Panc1 (cell line): ENCODE data around the gene USP31.

Experiments
- CTCF ChIP-seq: fragments of 450-650 bp; IDR thresholded peaks from 2 replicates; pipeline ENCODE4 v1.5.1; 2017; ENCODE audit warnings: mild to moderate bottlenecking
- POLR2AphosphoS5 ChIP-seq: IDR thresholded peaks from 2 replicates; pipeline ENCODE4 v1.6.1; 2012; ENCODE audit warnings: mild to moderate bottlenecking, low read depth, low read length, moderate library complexity
- TCF7L2 ChIP-seq: IDR thresholded peaks from 2 replicates; pipeline ENCODE4 v1.6.1; 2011; ENCODE audit warnings: mild to moderate bottlenecking, low read depth, low read length, inconsistent platforms
- TF ChIP-seq, protein P1 (sequence below), 2 experiments: IDR thresholded peaks; 2 replicates each; pipeline ENCODE4 v1.6.1; 2011 to 2012; ENCODE audit warnings: low read depth in 2 of 2, control low read depth in 1 of 2, low read length in 1 of 2, mild to moderate bottlenecking in 1 of 2, moderate library complexity in 1 of 2; ENCODE audit not compliant: insufficient read depth in 1 of 2

- TF ChIP-seq CTCF (no peak), TCF7L2 (no peak), POLR2AphosphoS5 (no peak)
- TF ChIP-seq, protein P1, sequence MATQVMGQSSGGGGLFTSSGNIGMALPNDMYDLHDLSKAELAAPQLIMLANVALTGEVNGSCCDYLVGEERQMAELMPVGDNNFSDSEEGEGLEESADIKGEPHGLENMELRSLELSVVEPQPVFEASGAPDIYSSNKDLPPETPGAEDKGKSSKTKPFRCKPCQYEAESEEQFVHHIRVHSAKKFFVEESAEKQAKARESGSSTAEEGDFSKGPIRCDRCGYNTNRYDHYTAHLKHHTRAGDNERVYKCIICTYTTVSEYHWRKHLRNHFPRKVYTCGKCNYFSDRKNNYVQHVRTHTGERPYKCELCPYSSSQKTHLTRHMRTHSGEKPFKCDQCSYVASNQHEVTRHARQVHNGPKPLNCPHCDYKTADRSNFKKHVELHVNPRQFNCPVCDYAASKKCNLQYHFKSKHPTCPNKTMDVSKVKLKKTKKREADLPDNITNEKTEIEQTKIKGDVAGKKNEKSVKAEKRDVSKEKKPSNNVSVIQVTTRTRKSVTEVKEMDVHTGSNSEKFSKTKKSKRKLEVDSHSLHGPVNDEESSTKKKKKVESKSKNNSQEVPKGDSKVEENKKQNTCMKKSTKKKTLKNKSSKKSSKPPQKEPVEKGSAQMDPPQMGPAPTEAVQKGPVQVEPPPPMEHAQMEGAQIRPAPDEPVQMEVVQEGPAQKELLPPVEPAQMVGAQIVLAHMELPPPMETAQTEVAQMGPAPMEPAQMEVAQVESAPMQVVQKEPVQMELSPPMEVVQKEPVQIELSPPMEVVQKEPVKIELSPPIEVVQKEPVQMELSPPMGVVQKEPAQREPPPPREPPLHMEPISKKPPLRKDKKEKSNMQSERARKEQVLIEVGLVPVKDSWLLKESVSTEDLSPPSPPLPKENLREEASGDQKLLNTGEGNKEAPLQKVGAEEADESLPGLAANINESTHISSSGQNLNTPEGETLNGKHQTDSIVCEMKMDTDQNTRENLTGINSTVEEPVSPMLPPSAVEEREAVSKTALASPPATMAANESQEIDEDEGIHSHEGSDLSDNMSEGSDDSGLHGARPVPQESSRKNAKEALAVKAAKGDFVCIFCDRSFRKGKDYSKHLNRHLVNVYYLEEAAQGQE (IDR thresholded peaks at IDR 0.05; ENCODE audit: insufficient read depth in 1 of 2, low read depth in 2 of 2, low read length in 1 of 2), result no peak
Observed at GRCh38 chr16:23164736-23165135, 15.5 kb upstream of the USP31 start.
